ENCODE data around the gene NGFR.

- TF ChIP-seq CTCF (IDR thresholded peaks at IDR 0.05; ENCODE audit: low read depth, low read length, poor library complexity, severe bottlenecking), result no peak
- no peak for TF ChIP-seq EZH2phosphoT487 (IDR thresholded peaks at IDR 0.05; ENCODE audit: borderline replicate concordance, low read length)
Observed at GRCh38 chr17:49523706-49524472, 28.8 kb downstream of the NGFR start.
